Epithelial cell of proximal tubule (primary cell): ENCODE results near the gene GALNT9. TPM values are rescaled to one million over a fixed set of nuclear protein-coding genes. Genes with fewer than 3 reads are reported as not detected.
"Not testable (repeated sequence)": the region's sequence is repeated elsewhere in the genome, so short reads cannot be mapped to it uniquely, and the experiment has no call there.

Experiments used
- DNase-seq: peaks from one replicate; pipeline ENCODE4 v3.0.0-alpha.2; 2011; ENCODE audit warnings: low read depth
- H3K4me3 ChIP-seq: 2 replicates; pipeline ENCODE4 v1.5.1; 2011; ENCODE audit warnings: low read depth, mild to moderate bottlenecking, low read length
- total RNA-seq: library from RNA; depleted of rRNA; stranded (reverse); fragments of >200 nt; gene quantifications from 2 replicates; pipeline ENCODE4 v1.2.3, GENCODE V29; 2015
- TF ChIP-seq, protein P1 (sequence below): conservative IDR thresholded peaks from 2 replicates; pipeline ENCODE4 v1.5.1; 2012; ENCODE audit warnings: low read depth, mild to moderate bottlenecking, low read length

Gene GALNT9
- not detected in 2 replicates for total RNA-seq

- no peak for DNase-seq
- peak within 1 kb of the TSS; percentile 27 for H3K4me3 ChIP-seq
- TF ChIP-seq, protein P1, sequence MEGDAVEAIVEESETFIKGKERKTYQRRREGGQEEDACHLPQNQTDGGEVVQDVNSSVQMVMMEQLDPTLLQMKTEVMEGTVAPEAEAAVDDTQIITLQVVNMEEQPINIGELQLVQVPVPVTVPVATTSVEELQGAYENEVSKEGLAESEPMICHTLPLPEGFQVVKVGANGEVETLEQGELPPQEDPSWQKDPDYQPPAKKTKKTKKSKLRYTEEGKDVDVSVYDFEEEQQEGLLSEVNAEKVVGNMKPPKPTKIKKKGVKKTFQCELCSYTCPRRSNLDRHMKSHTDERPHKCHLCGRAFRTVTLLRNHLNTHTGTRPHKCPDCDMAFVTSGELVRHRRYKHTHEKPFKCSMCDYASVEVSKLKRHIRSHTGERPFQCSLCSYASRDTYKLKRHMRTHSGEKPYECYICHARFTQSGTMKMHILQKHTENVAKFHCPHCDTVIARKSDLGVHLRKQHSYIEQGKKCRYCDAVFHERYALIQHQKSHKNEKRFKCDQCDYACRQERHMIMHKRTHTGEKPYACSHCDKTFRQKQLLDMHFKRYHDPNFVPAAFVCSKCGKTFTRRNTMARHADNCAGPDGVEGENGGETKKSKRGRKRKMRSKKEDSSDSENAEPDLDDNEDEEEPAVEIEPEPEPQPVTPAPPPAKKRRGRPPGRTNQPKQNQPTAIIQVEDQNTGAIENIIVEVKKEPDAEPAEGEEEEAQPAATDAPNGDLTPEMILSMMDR, result no peak
Measured at GRCh38 chr12:132329036-132329719, at the start of gene GALNT9. TSS of gene GALNT9 (minus strand) at chr12:132329589. CDS start at chr12:132329203, 386 bp downstream.

DNA sequence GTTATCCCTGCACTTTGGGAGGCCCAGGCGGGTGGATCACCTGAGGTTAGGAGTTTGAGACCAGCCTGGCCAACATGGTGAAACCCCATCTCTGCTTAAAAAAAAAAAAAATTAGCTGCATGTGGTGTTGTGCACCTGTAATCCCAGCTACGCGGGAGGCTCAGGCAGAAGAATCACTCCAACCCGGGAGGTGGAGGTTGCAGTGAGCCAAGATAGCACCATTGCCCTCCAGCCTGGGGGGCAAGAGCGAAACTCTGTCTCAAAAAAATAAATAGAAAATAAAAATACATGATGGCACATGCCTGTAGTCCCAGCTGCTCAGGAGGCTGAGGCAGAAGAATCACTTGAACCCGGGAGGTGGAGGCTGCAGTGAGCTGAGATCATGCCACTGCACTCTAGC is 49.7 kb upstream of the GALNT9 start:
- not testable (repeated sequence) for H3K4me3 ChIP-seq, DNase-seq

DNA sequence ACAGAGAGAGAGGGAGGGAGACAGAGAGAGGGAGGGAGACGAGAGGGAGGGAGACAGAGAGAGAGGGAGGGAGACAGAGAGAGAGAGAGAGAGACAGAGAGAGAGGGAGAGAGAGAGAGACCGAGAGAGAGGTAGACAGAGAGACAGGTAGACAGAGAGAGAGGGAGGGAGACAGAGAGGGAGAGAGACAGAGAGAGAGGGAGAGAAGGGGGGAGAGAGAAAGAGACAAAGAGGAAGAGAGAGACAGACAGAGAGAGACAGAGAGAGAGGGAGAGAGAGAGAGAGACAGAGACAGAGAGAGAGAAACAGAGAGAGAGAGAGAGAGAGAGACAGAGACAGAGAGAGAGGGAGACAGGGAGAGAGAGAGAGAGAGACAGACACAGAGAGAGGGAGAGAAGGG is 47.8 kb upstream of the GALNT9 start:
- TF ChIP-seq, protein P1, result no peak
- no peak overlapping the region for H3K4me3 ChIP-seq
- no peak for DNase-seq

DNA sequence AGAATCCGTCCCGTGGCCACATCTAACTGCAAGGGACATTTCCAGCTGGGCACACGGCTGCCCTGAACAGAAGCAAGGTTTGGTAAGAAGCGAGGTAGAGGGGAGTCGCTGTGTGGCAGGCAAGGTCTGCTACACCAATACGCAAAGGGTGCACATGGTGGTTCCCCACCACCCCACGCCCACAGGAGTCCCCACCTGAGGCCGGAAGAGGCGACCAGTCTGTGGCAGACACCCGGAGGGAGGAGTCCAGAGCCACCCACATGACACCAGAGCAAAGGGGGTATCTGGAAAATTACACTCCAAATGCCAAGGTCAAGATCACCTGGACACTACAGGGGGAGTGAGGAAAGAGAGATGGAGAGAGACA is 47.1 kb upstream of the GALNT9 start:
- no peak for DNase-seq
- TF ChIP-seq, protein P1, result no peak
- H3K4me3 ChIP-seq, result no peak overlapping the region

DNA sequence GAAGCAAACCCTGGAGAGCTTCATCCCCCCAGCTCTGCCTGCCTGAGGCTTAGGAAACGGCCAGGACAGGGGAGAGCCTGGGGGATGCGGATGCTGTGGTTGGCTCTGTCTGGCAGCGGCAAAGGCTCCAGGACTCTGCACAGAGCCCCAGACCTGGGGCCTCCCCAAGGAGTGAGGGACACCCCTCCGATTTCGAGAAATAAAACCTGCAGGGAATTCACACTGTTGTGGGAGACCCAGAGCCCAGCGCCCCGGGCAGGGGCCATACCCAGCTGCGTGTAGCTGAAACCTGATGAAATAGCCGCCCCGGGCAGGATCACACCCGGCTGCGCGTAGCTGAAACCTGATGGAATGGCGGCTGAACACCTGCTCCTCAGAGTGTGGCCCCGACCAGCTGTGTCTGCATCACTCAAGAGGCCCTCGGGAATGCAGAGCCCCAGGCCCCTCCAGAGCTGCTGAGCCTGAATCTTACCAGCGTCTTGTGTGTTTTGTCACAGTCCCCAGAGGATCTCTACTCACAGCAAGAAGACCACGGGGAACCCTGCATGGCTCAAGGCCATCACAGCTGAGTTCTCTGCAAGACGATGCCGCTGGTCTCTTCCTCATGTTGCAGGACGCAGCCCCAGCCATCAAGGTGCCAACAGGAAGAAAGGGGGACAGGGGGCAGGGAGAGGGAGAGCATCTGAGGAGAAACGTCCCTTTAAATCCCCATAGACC is 46.5 kb upstream of the GALNT9 start:
- TF ChIP-seq, protein P1, result no peak
- H3K4me3 ChIP-seq, result no peak overlapping the region
- no peak for DNase-seq

DNA sequence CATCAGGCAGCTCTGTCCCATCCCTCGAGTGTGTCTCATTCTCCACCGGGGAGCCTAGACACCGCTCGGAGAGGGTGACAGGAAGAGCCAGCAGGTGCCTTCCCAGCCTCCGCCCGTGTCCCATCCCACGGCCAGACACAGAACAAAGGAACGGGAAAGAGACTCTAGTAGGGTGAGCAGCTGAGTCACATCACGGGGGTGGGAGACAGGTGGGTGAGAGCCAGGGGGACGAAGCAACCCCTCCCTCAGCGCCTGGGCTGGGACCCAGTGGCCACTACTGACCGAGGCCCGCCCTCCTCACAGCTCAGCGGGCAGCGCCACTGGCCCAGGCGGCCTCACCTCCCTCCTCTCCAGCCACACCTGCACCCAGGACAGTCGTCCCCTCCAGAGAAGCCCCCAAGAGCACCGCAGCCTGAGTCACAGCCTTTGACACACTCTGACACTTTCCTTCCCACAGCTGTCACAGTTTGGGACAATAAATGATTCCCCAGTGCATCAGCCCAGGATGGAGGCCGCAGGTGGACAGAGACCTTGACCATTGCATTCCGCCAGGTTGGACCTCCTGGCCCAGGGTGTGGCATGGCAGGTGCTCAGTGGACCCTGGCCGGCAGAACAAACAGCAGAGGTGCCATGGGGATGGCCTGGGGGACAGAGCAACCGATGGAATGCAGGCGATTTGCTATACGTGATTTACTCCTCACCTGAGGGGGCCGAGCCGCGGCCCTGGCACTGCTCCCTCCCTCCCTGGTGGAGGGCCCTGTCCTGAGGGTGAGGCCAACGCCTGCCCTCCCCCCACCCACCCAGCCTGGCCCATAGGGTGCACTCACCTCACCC is 45.4 kb upstream of the GALNT9 start:
- H3K4me3 ChIP-seq, result no peak overlapping the region
- DNase-seq, result no peak
- TF ChIP-seq, protein P1, result no peak

DNA sequence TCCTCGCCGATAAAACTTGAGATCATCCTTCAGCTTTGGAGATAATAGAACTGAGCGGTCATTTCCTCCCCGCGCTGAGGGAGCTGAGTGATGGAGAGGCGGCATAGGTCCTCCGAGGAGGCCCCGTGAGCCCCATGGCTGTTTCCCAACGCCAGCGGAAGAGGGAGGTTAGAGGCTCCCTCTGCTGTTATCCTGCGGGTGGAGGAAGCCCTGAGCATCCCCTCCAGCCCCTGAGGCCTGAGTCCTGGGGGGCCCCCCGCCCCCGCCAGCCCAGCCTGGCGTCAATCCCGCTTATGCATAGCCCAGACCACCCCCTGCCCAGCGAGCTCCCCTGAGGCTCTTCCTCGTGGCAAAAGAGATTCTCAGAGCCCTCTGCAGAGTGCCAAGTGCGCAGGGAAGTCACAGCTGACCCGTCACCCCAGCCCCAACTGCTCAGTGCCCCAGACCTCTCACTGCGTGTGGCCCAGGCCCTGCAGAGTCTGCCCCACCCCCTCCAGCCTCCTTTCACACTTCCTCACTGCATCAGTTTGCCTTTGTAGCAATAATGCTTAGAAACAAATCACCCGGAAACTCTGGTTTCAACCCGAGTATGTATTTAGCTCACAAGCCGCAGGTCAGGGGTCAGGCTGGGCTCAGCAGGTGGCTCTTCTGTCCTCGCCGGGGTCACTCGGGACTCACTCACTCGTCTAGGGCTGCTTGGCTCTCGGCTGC is 44.7 kb upstream of the GALNT9 start:
- DNase-seq, result no peak
- no peak overlapping the region for H3K4me3 ChIP-seq
- TF ChIP-seq, protein P1, result peak; percentile 43
